Measurements from ENCODE around the gene ZBTB26.

ZBTB26 gene

DNA sequence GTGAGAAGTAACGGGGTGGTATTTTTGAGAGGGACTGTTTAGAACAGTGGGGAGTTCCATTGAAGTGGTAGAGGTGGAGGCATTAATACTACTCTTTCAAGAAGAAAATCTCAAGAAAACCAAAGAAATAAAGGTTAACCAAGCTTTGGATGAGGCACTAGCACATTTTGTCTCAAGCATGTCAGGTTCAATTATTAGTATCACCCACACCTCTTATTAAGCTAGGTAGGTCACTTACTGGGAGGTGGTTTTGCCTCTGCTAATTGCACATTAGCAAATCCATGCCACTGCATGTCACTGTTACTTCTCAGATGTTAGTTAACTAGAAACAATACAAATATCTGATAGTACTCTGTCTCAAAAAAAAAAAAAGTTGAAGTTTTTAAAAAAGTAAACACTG is 19.7 kb upstream of the ZBTB26 start:
- no peaks in the 10 kb centered on the region for H3K9me3 ChIP-seq (ENCODE audit: insufficient read depth, low read length)
- H3K4me3 ChIP-seq (ENCODE audit: insufficient read depth, low read length, poor library complexity, severe bottlenecking), result no peak overlapping the region
- no peak overlapping the region for H3K9ac ChIP-seq (ENCODE audit: low read length)
- no peak overlapping the region for H3K4me2 ChIP-seq (ENCODE audit: low read depth, low read length, poor library complexity, severe bottlenecking)
- no peak overlapping the region for H2AFZ ChIP-seq (ENCODE audit: low read depth, low read length, severe bottlenecking)
- peaks cover 20% of the 10 kb centered on the region for H4K20me1 ChIP-seq (ENCODE audit: low read depth, low read length)
- H3K79me2 ChIP-seq (ENCODE audit: insufficient read depth, low read length), result peaks cover 97% of the 10 kb centered on the region
- no peaks in the 10 kb centered on the region for H3K9me2 ChIP-seq (replicated peaks; ENCODE audit: insufficient read depth, low read length)
- H3K27me3 ChIP-seq (ENCODE audit: low read length), result no peaks in the 10 kb centered on the region
- H3F3A ChIP-seq (ENCODE audit: insufficient read depth), result no peaks in the 10 kb centered on the region
- TF ChIP-seq, protein P1, sequence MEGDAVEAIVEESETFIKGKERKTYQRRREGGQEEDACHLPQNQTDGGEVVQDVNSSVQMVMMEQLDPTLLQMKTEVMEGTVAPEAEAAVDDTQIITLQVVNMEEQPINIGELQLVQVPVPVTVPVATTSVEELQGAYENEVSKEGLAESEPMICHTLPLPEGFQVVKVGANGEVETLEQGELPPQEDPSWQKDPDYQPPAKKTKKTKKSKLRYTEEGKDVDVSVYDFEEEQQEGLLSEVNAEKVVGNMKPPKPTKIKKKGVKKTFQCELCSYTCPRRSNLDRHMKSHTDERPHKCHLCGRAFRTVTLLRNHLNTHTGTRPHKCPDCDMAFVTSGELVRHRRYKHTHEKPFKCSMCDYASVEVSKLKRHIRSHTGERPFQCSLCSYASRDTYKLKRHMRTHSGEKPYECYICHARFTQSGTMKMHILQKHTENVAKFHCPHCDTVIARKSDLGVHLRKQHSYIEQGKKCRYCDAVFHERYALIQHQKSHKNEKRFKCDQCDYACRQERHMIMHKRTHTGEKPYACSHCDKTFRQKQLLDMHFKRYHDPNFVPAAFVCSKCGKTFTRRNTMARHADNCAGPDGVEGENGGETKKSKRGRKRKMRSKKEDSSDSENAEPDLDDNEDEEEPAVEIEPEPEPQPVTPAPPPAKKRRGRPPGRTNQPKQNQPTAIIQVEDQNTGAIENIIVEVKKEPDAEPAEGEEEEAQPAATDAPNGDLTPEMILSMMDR (IDR thresholded peaks at IDR 0.05; ENCODE audit: insufficient read depth, low read length, poor library complexity, severe bottlenecking), result no peak
- TF ChIP-seq EZH2phosphoT487 (conservative IDR thresholded peaks at IDR 0.05; ENCODE audit: low read length), result no peak
- H3K27ac ChIP-seq (ENCODE audit: low read depth, low read length), result no peak overlapping the region
- H3K36me3 ChIP-seq (ENCODE audit: low read length), result 0 out of 2 replicates have a peak, but pooled peaks cover 3% of the 10 kb centered on the region

DNA sequence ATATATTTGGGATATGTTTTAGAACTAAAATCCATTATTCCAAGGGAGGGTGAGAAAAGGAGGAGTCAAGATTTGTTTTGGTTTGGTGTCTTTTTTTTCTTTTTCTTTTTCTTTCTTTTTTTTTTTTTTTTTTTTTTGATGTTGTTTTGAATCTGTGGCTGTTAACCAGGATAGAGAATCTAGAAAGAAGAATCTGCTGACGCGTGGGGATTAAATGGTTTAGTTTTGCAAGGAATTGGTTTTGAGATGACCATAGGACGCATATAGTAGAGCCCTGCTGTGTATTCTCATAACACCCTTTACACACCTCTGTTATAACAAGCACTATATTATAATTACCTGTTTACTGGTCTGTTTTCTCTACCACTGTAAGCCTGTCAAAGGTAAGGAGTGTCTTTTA is 19.0 kb upstream of the ZBTB26 start:
- Histone ChIP-seq H3K79me2 (ENCODE audit: insufficient read depth, low read length) (peaks cover 97% of the 10 kb centered on the region), H3K27me3 (ENCODE audit: low read length) (no peaks in the 10 kb centered on the region), H3K27ac (ENCODE audit: low read depth, low read length) (no peak overlapping the region), H3K4me3 (ENCODE audit: insufficient read depth, low read length, poor library complexity, severe bottlenecking) (no peak overlapping the region), H4K20me1 (ENCODE audit: low read depth, low read length) (peaks cover 20% of the 10 kb centered on the region), H3F3A (ENCODE audit: insufficient read depth) (no peaks in the 10 kb centered on the region), H3K9ac (ENCODE audit: low read length) (no peak overlapping the region), H3K9me2 (replicated peaks; ENCODE audit: insufficient read depth, low read length) (no peaks in the 10 kb centered on the region), H3K9me3 (ENCODE audit: insufficient read depth, low read length) (no peaks in the 10 kb centered on the region), H2AFZ (ENCODE audit: low read depth, low read length, severe bottlenecking) (no peak overlapping the region), H3K36me3 (ENCODE audit: low read length) (0 out of 2 replicates have a peak, but pooled peaks cover 3% of the 10 kb centered on the region), H3K4me2 (ENCODE audit: low read depth, low read length, poor library complexity, severe bottlenecking) (no peak overlapping the region)
- no peak for TF ChIP-seq EZH2phosphoT487 (conservative IDR thresholded peaks at IDR 0.05; ENCODE audit: low read length)
- TF ChIP-seq, protein P1 (IDR thresholded peaks at IDR 0.05; ENCODE audit: insufficient read depth, low read length, poor library complexity, severe bottlenecking), result no peak

DNA sequence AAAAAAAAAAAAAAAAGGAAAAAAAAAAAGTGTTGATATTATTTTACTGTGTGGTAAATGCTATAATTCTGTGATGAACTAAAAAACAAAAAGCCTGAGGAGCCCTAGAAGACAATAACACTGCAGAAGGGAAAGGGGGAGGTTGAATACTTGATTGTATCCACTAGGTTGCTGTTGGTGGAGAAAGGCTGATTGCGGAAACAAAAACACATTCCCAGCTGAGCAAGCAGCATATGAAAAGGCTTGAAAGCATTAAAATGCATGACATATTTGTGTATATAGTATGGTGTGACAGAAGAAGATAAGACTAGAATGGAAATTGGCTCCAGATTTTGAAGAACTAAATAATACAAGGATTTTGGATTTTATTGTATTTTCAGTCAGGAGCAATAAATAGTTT is 18.4 kb upstream of the ZBTB26 start:
- no peak overlapping the region for H3K4me2 ChIP-seq (ENCODE audit: low read depth, low read length, poor library complexity, severe bottlenecking)

More for the DNA sequence above, 18.4 kb upstream of the ZBTB26 start:
- Histone ChIP-seq H3K9me2 (replicated peaks; ENCODE audit: insufficient read depth, low read length) (no peaks in the 10 kb centered on the region), H3K79me2 (ENCODE audit: insufficient read depth, low read length) (peaks cover 97% of the 10 kb centered on the region), H3F3A (ENCODE audit: insufficient read depth) (no peaks in the 10 kb centered on the region), H4K20me1 (ENCODE audit: low read depth, low read length) (peaks cover 20% of the 10 kb centered on the region), H3K27ac (ENCODE audit: low read depth, low read length) (no peak overlapping the region), H3K4me3 (ENCODE audit: insufficient read depth, low read length, poor library complexity, severe bottlenecking) (no peak overlapping the region), H3K36me3 (ENCODE audit: low read length) (0 out of 2 replicates have a peak, but pooled peaks cover 3% of the 10 kb centered on the region), H3K27me3 (ENCODE audit: low read length) (no peaks in the 10 kb centered on the region), H3K9ac (ENCODE audit: low read length) (no peak overlapping the region), H2AFZ (ENCODE audit: low read depth, low read length, severe bottlenecking) (no peak overlapping the region), H3K9me3 (ENCODE audit: insufficient read depth, low read length) (no peaks in the 10 kb centered on the region)
- TF ChIP-seq, protein P1 (IDR thresholded peaks at IDR 0.05; ENCODE audit: insufficient read depth, low read length, poor library complexity, severe bottlenecking), result no peak
- TF ChIP-seq EZH2phosphoT487 (conservative IDR thresholded peaks at IDR 0.05; ENCODE audit: low read length), result no peak

Data from SU-DHL-6 (cell line).